ENCODE measurements around the gene HOXB5. TPM values are rescaled to one million over a fixed set of nuclear protein-coding genes. Genes with fewer than 3 reads are reported as not detected.

Gene HOXB5
- total RNA-seq, 1 donor from 2014 or later: 0.07 TPM

DNA sequence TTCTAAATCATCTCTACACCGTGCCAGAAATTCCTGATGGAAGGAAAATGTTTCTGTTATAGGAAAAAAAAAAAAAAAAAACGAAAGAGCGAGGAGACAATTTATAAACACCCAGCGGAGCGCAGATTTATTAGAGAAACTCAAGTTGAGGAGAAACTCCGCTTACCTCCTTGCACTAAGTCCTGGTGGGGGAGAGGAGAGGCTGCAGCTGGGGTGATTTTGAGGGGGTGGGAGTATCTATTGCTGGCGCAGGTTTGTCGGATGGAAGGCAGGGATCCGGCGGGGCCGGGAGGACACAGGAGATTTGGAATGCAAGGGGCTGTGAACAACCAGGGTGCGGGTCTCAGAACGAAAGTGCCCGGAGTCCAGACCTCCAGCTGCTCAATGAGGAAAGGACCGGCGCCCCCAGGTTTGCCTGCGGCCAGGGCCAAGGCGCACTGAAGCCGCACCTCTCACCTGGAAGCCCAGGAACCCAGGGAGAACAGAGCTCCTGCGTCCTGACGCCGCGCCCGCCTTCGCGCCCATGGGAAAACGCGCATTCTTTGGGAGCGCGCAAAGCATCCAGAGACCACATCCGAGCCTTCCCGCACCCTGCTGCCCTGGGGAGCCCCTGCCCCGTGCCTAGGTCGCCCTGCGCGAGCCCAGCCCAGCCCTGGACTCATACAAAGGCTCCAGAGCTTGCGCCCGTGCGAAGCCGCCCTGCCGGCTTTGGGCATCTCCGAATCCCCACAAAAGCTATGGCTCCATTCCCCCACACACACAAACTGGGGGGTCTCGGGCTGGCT is 24.1 kb upstream of the HOXB5 start:
- intact Hi-C loops (cut with micrococcal nuclease): loop anchor here (1.0 to 10.0 kb wide), 3 partner anchors 377 to 592 kb away; partner anchors contain the start of gene IGF2BP1

DNA sequence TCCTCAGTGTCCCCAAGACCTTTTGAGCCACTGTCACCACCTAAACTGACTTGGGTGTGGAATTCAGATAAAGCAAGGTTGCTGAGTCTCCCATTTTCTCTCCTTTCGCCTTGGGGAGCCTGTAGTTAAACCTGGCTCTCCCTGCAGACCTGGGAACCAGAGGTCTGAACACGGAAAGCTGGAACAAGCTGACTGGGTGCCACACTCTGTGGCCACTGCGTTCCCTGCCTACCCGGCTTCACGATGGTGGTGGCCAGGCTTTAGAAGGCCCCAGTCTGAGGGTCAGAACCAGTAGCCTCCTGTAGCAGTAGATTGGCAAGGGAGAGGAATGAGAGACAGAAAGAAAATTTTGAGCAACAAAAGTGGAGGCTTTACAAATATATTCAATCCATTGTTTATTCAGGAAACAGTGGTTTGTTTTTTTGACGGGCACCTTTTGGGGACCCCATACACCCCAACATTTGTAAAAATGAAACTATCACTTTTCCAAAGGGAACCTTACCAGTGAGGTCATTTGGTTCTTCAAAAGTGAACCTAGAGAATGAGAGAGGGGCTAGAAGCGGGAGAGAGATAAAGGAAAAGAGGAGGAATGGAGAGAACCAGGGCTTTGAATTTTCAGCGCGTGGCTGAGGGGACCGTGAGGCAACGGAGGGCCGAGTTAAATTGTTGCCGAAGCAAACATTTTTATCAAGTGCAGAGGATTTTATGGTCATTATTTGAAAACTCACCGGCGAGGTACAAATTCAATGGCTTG is 23.3 kb upstream of the HOXB5 start:
- intact Hi-C loops (cut with micrococcal nuclease): loop anchor here (5.0 to 10.0 kb wide), 2 partner anchors 378 to 535 kb away; partner anchors contain the start of gene IGF2BP1

DNA sequence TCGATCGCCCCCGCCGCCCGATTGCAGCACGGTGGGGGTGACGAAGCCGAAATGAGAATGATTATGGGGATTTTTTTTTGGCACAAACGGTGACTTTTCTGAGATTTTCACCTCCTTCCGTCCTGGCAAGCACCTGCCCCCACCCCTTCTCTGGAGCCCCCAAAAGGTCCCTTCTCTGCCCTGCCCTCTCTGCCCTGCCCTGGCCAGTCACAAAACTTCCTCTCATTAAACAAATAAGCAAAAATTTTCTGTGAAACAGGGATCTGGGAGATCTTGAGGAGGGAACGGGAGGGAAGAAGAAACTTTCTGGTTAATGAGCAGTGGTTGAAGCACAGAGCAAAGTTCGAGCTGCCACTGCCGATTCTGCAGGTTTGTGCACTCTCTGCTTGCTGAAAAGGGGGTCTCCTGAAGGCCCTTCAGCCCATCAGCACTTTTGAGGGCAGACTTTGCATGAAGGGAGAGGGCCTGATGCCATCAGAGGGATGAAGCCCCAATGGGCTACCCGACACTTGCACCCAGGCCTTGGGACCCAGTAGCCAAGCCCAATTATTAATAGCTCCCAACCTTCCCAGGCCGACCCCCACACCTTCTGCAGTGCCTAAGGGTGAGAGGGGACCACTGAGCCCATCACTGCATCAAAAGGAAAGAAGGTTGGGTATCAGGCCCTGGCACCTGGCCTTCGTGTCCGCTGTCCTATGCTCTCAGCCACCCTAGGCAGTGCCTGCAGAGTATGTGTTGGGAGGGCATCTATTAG is 22.6 kb upstream of the HOXB5 start:
- intact Hi-C loops (cut with micrococcal nuclease): loop anchor here (5.0 to 10.0 kb wide), 2 partner anchors 379 to 534 kb away; partner anchors contain the start of gene IGF2BP1

DNA sequence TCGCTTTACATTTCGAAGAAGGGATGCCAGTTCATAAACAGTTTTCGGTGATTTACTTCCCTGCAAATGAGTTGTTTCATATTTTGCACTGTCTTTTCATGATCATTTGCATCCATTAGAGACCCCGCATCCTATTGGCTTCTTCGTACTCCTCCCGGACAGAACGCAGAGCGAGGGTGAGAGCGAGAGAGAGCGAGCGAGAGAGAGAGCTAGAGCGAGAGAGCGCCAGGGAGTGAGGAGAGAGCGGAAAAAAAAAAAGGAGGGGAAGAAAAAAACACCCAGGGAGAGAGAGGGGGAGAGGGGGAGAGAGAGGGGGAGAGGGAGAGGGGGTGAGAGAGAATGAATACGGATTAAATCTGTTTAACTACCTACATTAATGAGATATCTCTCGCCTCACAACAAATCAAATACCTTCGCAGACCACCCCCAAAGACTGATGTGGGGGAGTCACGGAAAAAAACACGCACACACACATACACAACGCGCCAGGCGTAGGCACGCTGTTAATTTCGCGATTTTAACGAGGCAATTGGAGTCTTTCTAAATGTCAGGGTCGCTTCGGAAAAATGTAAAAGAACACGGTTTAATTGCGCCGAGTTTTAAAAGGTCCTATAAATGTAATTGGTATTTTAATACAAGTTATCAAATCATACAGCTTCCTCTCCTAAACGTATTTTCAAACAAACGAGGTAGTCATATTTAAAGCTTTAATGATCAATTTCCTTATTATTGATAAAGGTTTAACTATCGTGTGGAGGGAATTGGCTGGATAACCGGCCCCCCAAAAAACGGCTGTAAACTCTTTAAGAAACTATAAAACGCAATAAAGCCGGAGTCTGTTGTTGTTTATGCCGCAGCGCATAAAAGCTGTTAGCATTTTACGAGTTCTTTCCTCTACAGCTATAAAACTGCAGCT is 21.7 kb upstream of the HOXB5 start, which contains the start of gene HOXB8:
Gene HOXB8, minus strand, starts transcription at position 246 of the 916 bp plus-strand sequence. CDS start 588 bp downstream, outside the sequence.
- intact Hi-C loops (cut with micrococcal nuclease): loop anchor here (5.0 to 10.0 kb wide), 2 partner anchors 379 to 533 kb away; partner anchors contain the start of gene IGF2BP1

DNA sequence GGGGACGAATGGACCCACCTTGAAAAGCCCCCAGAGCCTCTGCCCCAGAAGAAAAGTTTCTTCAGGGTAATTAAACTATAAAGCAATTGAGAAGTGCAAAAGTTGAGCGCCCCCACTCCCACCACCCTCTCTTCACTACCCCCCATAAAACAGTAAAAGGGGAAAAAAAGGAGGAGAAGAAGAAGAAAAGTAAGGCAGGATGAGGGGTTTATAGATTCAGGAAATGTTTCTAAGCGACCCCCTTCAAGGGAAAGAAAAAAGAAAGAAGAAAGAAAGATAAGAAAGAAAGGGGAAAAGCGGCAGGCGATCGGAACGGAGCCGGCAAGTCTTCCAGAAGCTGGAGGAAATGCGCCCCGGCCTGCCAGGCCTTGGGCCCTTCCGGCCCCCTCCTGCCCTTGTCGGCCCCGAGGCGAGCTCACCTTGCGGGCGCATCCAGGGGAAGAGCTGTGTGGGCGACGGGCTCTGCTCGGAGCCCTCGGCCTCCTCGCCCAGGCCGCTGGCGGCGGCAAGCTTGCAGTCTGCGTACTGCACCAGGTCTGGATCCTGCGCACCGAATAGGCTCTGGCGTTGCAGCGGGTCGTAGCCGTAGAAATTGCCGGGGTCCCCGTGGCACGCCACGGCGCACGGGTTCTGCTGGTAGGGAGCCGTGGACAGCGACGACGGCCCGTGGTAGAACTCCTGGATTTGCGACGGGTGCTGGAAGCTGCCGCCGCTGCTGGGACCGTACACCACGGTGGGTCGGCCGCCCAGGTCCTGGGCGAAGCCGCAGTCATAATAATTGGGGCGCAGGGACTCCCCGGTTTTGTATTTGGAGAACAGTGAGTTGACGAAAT is 20.5 kb upstream of the HOXB5 start:
- intact Hi-C loops (cut with micrococcal nuclease): loop anchor here (2.0 to 10.0 kb wide), 4 partner anchors 17 to 381 kb away; partner anchors contain the start of genes HOXB13 and IGF2BP1

DNA sequence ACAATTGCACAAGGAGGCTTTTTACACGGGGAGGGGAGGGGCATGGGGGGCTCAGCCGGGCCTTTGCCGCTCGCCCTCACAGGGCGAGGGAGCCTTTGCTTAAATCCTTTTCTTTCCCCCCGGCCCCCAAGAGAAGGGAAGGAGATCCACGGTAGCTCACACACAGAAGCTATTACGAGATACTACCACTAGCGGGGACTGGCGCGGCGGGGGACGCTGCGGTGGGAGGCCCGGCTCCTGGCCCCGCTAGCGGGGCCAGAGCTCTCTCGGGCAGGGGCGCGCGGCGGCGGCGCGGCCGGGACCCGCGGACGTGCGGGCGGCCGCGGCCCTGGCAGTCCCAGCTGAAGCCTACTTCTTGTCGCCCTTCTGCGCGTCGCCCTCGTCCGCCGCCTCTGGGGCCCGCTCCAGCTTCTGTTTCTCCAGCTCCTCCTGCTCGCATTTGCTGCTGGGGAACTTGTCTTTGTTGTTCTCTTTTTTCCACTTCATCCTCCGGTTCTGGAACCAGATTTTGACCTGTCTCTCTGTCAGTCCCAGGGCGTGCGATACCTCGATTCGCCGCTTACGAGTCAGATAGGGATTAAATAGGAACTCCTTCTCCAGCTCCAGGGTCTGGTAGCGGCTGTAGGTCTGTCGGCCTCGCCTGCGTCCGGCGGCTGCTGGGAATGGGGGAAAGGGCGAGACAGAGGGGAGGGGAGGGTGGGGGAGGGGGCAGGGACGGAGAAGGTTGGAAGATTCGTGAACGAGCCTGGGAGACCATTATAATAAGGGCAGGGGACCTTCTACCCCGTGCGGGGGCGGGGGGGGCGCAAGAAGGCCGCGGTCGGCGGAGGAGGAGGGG is 19.5 kb upstream of the HOXB5 start:
- intact Hi-C loops (cut with micrococcal nuclease): loop anchor here (2.0 to 10.0 kb wide), 4 partner anchors 16 to 382 kb away; partner anchors contain the start of genes HOXB13 and IGF2BP1

DNA sequence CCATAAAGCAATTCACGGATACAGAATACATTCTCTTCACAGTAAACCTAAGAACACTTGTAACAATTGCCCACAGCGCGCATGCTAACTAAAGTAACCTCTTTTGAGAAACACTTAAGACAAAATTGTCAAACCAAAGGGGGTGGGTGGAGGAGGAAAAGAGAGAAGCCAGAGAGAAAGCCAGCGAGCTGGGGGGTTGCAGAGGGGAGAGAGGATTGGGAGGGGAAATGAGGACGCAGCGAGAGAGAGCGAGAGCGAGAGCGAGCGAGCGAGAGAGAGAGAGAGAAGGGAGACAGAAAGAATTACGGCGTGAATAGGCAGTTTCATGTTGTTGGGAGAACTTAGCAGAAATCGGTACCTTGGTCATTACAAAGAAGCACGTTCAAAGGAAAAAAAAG is 18.9 kb upstream of the HOXB5 start:
- intact Hi-C loops (cut with micrococcal nuclease): loop anchor here (2.0 to 10.0 kb wide), 4 partner anchors 16 to 382 kb away; partner anchors contain the start of genes HOXB13 and IGF2BP1

DNA sequence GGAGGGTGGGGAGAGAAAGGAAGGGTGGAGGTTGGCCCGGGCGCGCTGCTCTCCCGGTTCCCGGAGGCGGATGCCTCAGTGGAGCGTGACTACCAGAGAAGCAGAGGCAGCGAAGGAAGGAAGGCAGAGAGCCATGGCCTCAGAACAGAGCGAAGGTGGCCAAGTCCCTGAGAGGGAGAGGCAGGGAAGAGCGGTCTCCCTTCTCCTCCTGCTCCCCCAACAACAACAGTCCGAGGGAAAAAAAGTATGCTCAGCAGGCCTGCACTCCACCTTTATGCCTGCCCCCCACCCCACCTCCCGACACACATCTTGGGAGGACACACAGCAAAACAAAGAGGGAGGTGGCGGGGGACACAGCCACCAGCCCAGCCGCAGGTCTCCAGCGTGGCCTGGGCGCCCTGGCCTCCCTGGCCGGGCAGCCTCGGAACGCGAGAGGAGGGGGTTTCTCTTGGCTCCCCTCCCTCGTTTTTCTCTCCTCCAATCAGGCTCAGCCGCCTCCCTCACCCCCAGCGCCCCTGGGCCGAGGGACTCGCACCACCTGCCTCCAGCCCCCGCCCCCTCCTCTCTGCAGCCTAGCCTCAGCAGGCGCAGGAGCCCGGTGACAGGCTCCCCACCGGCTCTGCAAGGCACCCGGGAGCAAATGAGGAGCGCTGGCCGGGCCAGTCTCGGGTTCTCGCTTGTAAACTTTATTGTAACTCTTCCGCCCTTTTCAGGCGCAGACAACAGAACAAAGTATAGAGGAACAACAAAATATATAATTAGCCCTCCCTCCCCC is 18.3 kb upstream of the HOXB5 start:
- intact Hi-C loops (cut with micrococcal nuclease): loop anchor here (2.0 to 10.0 kb wide), 4 partner anchors 15 to 383 kb away; partner anchors contain the start of genes HOXB13 and IGF2BP1

DNA sequence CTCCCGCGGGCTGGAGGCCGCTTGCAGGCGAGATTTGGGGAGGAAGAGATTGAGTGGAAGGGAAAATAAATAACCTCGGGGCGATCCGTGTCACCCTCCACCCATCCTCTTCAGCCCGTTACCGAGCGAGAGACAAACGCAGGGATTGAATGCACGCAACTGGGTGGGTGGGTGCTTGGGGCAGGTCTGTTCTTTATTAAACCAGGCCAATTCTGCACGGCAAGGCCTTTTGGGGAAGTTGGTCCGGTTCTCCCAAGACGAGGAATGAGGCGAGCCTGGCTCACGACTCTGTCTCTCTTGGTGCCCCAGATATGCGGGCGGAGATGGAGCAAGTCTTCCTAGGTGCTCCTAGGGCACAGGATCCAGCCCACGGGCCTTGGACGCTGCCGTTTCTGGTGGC is 17.6 kb upstream of the HOXB5 start:
- intact Hi-C loops (cut with micrococcal nuclease): loop anchor here (5.0 to 10.0 kb wide), 2 partner anchors 116 to 384 kb away; partner anchors contain the start of genes HOXB13 and IGF2BP1

DNA sequence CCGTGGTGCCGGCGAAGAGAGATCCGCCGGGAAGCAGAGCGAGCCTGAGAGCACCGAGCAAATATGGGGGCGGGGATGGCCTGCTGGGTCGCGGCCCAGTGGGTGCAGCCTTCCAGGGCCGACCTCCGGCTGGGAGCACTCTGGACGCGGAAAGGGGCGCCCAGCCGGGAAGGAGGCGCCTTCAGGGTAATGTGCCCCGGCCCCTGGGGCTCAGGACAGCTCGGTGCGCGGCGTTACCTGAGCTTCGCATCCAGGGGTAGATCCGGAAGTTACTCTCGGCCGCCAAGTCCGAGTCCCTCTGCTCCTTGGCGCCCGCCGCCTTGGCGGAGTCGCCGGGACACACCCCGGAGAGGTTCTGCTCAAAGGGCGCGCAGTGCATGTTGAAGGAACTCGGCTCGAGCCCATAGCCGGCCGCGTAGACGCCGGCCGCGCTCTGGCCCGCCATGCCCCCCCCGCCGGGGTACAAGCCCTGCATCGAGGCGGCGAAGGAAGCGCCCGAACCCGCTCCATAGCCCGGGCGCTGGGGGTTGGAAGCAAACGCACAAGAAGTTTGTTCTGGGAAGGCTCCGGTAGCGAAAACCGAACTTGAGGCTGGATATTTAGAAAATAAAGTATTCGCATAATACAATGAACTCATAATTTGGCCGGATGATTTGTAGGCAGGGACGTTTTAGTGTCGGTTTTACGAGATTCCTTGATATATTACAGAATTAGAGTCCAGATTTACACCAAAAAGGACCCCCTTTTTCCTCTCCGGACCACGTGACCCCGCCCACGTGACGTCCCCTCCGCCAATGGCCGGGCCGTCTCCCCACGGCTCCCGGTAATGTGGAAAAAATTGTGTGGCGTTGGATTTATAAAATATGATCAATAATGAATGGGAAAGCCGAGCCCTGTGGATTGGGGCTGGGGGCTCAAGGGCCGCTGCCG is 17.0 kb upstream of the HOXB5 start, which contains the start of gene HOXB7:
Gene HOXB7, minus strand, starts transcription at position 736 of the 930 bp plus-strand sequence. Its CDS starts 99 bp downstream, at position 637.
- intact Hi-C loops (cut with micrococcal nuclease): loop anchor here (5.0 to 10.0 kb wide), 2 partner anchors 117 to 384 kb away; partner anchors contain the start of genes HOXB13 and IGF2BP1

DNA sequence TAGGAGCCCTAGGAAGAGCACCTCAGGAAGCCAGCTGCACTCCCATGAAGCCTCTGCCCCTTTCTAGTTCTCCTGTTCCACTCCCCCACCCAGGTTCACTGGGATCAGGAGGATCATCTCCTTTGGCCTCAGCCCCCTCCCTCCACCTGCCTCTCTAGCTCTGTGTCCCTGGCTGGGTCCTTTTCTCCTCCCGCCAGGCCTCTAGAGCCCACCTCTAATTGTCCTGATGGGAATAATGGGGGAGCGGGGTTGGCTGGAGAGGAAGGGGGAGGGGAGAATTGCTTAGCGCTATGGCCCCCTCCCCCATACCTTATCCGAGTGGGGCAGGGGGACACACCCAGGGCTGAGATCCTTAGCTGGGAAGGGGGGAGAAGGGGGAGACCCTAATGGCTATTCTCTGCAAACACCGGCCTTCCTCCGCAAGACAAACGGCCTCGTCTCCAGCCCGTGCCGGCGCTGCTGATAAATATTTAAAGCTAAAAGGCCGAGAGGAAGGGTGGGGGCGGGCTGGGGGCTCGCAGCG is 16.2 kb upstream of the HOXB5 start:
- intact Hi-C loops (cut with micrococcal nuclease): loop anchor here (5.0 to 10.0 kb wide), 2 partner anchors 117 to 385 kb away; partner anchors contain the start of genes HOXB13 and IGF2BP1

DNA sequence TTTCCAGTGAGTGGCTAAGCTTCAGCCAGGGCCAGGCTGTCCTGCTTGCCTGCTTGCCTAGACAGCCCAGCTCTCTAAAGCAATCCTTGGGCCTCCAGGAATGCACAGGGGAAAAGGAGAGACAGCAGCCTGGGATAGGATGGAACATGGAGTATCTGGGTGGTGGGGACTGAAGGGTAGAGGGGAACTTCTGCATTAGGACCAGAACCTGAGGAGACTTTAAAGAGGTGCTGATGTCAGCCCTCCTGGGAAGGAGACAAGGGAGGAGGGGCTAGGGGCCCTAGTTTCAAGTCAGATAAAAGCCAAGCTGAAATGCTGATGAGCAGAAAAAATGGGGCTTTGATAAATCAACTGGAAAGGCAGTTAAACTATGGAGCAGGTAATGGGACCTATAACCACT is 15.5 kb upstream of the HOXB5 start:
- intact Hi-C loops (cut with micrococcal nuclease): no loop called here

DNA sequence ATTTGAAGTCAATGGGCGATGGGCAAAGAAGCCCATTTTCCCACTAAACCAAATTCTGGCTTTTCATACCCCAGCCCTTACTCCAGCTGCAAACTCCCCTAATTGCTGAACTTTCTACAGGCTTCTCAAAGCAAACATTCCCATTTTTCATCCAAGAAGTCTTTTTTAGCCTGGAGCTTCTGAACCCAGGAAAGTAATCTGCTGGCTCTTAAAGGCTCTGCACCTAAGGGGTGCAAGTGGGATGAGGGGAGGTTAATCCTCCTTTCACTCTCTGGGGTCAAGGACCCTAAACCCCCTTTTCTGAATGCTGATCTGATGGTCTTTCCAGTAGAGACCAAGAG is 14.9 kb upstream of the HOXB5 start:
- intact Hi-C loops (cut with micrococcal nuclease): no loop called here

DNA sequence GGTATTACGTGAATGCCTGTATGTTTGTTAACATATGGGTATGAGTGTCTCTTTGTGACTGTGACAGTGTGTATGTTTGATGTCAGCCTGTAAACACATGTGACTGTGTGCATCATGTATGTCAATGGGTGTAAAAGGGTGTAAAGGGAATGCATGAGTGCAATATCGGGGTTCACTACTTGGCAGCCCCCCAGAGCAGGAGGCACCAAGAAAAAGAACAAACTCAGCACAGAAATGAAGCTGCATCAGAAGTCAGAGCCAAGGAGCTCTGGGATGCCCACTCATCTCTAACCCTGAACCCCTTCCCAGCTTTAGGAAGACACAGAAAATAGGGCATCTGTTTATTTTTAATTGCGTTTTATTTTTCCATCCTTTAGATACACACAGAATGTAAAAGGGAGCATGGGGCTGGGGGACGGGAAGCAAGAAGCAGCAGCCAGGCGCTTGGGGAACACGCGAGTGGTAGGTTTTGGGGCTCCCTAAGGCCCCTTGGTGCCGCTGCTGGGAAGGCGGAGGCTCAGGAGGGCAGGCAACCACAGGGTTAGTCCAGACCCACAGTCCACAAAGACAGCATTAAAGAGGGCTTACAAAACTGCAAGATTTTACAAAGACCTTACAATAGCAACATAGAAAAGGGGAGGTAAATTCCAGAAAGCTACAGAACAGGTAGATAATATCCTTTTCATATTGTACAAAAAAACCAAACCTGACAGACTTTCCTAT is 13.5 kb upstream of the HOXB5 start:
- intact Hi-C loops (cut with micrococcal nuclease): no loop called here
